ENCODE measurements around the gene FHIT.

- no peak for TF ChIP-seq CTCF (IDR thresholded peaks at IDR 0.05)
- TF ChIP-seq POLR2A (IDR thresholded peaks at IDR 0.05), result no peak
Observed at GRCh38 chr3:59831394-59831793, 1419.9 kb downstream of the FHIT start.
